Stromal cell of bone marrow (primary cell): ENCODE measurements around the gene SNU13.
"Not testable (repeated sequence)": the region's sequence is repeated elsewhere in the genome, so short reads cannot be mapped to it uniquely, and the experiment has no call there.

Experiments
- DNase-seq: peaks from one replicate; pipeline ENCODE4 v3.0.0-alpha.2; 2012; ENCODE audit warnings: low read depth

Gene SNU13

DNA sequence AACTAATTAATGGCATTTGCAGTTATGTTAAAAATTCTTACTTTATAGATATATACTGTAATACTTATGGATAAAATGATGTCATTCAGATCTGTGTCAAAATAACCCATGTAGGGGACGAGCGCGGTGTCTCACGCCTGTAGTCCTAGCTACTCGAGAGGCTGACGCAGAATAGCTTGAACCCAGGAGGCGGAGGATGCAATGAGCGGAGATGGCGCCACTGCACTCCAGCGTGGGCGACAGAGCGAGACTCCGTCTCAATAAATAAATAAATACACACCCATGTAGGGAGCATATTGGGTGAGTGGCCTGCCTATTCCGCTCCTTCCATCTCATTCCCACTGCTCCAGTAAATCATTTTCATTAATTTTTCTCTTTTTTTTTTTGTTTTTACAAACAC is 7.1 kb downstream of the SNU13 start:
- no peak for DNase-seq

DNA sequence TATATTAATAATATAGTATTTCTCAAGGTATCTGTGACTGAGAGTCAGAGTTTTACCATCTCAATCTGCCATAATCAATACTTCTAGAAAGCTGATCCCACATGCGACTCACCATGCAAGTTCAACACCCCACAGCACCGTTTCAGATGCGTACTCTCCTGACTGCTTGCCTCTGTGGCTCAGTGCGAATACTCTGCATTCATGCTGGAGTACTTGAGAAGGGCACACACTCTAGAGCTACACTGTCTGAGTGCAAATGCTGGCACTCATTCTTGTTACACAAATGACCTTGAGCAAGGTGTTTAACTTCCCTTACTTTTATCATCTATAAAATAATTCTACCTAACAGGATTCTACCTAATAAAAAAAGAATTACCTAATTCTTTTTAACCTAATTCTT is 12.5 kb downstream of the SNU13 start:
- no peak for DNase-seq

DNA sequence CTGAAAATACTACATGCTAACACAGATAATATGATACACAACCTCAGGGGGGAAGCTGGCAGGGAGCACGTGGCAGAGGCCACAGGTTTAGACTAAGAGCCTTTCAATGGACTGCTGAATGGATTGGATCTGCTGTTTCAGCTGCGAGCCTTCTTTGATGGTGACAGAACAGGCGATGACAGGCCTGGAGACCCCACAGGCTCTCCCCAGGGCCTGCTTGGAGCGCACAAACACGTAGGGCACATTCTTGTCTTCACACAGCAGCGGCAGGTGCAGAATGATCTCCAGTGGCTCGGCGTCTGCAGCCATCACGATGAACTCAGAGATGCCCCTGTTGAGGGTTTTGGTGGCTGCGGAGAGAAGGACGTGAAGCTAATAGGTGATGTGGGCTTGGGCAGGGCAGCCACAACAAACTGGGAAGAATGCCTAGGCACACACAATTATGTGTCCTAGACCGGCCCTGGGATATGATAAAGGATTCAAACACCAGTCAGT is 13.8 kb downstream of the SNU13 start:
- no peak for DNase-seq

DNA sequence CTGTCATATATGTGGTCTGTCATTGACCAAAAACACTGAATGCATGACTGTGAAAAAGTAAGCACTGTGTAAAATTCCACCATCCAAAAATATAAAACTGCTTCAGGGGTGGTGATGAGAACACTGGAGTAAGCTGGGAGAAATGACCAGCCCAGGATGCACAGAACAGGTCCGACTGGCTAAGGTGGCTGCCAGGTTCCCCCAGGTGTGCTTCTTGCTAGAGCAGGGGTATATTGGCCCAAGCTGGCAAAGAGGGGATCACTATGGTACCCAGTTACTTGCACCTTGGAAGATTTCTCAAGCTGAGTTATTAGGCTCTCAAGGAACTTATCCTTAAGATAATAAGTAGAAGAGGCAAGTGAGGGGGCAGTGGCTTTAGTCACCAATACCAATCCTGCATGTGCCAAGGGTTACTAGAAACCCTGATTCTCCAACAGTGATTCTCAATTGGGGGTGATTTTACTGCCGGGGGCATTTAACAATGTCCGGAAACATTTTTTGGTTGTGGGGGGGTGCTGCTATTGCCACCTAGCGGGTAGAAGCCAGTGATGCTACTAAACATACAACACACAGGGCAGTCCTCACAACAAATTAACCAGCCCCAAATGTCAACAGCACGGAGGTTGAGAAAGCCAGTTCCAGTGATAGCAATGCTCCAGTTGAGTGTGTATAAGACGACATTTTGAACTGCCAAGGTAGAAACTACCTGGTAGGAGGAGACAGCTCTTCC is 15.7 kb downstream of the SNU13 start:
- DNase-seq, result no peak

DNA sequence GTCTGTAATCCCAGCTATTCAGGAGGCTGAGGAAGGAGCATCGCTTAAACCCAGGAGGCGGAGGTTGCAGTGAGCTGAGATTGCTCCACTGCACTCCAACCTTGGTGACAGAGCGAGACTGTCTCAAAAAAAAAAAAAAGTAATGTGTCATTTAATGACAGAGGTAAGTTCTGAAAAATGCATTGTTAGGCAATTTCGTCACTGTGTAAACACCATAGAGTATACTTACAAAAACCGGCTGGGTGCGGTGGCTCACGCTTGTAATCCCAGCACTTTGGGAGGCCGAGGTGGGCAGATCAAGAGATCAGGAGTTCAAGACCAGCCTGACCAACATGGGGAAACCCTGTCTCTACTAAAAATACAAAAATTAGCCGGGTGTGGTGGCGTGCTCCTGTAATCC is 16.6 kb downstream of the SNU13 start:
- DNase-seq, result not testable (repeated sequence)

DNA sequence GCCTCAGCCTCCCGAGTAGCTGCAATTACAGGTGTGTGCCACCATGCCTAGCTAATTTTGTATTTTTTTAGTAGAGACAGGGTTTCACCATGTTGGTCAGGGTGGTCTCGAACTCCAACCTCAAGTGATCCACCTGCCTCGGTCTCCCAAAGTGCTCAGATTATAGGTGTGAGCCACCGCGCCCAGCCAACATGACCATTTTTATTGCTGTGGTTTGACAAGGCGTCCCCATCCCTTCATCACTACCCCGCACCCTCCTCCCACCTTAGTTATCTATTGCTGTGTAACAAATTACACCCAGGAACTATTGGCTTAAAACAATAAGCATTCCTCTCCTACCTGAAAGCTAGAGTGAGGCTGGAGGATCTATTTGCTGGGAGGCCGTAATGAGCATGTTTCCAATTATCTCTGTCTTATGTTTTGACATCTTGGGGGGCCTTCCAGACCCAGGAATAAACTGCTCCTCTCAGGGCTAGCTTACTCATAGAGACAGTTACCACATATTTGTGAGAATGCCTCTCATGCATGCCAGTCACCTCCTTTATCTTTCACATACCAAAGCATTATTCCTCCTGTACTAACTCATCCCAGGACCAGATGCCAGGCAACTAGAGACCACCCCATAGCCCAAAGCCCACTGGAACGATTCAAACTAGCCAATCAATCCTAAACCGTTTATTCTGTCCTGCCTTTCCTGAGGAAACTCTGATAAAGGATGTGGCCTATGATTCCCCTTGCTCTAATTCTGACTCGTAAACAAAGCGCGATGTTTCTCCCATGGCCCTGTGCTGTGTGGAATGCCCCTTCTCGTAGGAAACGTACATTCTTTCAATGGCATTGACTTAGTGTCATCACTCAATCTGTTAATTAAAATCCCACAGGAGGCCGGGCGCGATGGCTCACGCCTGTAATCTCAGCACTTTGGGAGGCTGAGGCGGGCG is 19.4 kb downstream of the SNU13 start:
- no peak for DNase-seq

DNA sequence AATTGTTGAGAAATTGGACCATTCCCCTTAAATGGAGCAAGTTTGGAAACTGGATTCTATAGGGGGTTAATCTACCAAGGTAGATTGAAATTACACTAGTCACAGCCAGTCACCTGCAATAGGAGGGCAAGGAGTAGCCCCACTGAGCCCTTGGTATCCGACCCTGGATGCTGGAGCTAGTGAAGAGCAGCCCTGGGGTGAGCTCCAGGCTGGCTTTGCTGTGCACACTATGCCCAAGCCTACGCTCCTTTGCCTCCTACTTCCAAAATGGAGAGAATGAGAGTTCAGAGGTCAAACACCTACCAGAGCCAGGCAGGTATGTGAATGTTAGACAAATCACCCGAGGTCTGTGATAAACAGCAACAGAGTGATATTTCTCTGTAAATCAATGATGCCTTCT is 23.7 kb downstream of the SNU13 start:
- DNase-seq, result no peak

DNA sequence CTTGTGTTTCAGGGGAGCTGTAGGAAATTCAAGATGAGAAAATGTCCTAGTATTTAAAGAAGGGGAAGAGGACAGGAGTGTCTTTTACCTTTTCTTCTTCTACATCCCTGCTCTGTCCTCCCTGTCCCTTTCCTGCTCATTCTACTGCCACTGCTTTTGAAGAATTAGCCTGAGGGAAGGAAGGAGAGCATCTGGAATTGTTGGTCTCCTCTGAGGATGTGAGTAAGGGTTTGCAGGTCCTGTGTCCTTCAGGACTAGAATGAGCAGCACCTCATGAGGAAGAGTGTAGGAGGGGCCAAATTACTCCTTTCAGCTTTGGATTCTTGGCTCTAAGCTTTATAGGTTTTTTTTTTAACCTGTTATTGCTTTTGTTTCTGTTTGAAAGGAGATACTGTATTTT is 24.2 kb downstream of the SNU13 start:
- DNase-seq, result no peak

DNA sequence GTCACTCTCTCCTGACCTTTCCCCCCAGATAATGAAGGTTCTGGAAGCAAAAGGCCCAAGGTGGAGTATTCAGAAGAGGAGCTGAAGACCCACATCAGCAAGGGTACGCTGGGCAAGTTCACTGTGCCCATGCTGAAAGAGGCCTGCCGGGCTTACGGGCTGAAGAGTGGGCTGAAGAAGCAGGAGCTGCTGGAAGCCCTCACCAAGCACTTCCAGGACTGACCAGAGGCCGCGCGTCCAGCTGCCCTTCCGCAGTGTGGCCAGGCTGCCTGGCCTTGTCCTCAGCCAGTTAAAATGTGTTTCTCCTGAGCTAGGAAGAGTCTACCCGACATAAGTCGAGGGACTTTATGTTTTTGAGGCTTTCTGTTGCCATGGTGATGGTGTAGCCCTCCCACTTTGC is 25.1 kb downstream of the SNU13 start:
- DNase-seq, result not testable (repeated sequence)

DNA sequence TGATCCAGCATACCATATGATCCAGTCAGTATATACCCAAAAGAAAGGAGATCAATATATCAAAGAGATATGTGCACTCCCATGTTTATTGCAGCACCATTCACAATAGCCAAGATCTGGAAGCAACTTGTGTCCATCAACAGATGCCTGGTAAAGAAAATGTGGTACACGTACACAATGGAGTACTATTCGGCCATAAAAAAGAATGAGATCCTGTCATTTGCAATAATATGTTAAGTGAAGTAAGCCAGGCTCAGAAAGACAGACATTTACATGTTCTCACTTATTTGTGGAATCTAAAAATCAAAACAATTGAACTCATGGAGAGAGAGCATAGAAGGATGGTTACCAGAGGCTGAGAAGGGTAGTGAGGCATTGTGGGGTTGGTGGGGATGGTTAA is 27.0 kb downstream of the SNU13 start:
- no peak for DNase-seq

DNA sequence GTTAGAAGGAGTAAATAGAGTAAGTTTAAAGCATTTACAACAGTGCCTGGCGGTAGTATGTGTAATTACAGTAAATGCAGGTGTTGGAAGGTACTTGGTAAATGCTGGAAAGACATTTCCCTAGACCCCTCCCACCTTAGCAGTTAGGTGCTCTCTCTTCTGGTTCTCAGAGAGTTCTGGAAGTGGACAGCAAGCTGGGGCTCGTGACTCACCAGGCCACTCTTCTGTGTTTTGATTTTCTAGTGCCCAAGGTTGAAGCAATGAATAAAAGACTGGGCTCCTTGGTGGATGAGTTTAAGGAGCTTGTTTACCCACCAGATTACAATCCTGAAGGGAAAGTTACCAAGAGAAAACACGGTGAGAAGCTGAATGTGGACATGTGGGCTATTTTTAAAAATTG is 27.6 kb downstream of the SNU13 start:
- DNase-seq, result no peak

DNA sequence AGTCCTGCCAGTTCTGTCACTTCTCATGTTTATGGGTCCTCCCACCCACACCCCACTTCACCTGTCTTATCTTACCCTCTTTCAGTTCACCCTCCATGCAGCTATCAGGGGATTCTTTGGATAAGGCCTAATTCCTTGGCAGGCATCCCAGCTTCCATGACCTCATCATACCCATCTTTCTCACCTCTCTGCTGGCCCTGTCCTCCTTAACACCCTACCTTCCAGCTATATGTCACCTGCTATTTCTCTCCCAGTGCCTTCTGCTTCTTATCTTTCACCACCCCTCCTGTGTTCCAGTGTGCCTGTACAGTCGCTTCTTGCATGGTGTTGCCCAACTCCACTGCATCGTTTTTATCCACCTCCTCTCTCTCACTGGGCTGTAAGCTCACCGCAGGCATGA is 28.3 kb downstream of the SNU13 start:
- DNase-seq, result no peak

DNA sequence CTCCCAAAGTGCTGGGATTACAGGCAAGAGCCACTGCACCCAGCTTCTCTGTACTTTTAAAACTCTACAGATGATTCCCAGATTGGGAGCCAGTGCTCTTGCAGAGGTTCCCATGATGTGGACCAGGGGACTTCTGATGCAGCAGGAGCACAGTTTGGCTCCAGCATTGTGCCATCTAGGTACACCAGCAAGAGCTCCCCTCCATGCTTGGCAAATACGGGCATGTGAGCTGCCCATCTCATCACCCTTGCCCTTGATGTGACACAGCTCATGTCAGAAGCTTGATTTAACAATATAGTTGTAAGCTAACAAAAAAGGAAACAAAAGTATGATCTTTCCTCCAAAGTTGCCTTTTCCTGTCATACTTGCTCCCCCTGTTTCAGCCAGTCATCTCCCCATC is 28.7 kb downstream of the SNU13 start:
- no peak for DNase-seq

DNA sequence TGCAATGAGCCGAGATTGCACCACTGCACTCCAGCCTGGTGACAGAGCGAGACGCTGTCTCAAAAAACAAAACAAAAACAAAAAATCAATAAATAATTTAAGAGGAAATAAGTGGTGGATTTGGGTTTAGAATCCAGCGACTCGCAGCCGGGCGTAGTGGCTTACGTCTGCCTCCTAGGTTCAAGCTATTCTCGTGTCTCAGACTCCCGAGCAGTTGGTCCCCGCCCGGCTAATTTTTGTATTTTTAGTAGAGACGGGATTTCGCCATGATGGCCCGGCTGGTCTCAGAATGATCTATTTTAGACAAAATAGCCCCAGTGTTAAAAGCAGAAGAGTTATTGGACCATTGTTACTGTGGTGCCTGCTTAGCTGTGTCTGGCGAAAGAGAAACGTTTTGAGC is 29.8 kb downstream of the SNU13 start:
- no peak for DNase-seq

DNA sequence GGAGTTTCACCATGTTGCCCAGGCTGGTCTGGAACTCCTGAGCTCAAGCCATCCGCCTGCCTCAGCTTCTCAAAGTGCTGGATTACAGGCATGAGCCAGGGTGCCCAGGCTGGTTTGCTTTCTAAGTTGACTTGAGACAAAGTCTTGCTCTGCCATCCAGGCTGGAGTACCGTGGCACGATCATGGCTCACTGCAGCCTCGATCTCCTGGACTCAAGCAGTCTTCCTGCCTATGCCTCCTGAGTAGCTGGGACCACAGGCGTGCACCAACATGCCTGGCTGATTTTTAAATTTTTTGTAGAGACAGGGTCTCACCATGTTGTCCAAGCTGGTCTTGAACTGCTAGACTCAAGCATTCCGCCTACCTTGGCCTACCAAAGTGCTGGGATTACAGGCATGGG is 31.0 kb downstream of the SNU13 start:
- no peak for DNase-seq

DNA sequence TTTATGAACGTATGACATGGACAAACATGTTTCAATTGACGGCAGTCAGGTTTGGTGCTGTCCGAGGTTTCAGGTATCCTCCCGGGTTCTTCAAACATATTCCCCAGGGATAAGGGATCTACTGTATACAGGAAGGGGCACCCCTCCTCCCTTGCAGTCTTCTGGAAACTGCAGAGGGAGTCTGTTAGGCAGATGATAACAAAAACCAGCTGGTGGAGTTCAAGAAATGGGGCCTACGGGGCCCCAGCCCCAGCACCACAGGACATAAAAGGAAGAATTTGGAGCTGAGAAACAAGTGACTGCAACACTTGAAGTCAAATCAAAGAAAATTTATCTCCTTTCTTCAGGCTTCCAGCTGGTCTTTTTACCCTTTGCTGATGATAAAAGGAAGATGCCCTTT is 32.1 kb downstream of the SNU13 start:
- no peak for DNase-seq

DNA sequence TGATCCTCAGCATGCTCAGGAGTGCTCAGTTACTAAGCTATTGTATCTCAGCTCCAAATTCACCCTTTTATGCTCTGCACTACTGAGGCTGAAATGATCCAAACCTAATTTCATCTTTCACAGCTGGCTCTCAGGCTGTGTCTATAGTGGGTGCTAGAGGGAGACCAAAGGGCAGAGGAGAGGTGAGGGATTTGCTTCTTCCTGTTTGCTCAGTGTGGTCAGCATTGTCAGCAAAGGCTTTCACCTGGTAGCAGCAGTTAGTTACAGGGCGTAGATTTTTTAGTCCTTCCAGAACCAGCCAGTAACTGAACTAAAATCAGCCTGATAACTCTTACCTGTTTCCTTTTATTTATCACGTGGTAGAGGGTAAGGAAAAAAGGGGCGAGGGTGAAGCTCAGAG is 34.3 kb downstream of the SNU13 start:
- DNase-seq, result no peak

DNA sequence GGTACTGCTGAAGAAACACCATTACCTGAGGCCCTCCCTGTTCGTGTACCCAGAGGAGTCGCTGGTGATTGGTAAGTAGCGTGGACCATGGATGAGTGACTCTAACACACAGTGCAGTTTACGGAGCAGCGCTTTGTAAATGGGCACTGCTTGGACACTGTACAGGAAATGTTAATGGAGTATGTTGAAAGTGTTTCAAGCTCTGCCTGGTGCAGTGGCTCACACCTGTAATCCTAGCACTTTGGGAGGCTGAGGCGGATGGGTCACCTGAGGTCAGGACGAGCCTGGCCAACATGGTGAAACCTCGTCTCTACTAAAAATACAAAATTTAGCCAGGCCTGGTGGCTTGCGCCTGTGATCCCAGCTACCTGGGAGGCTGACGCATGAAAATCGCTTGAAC is 37.8 kb downstream of the SNU13 start:
- DNase-seq, result no peak

DNA sequence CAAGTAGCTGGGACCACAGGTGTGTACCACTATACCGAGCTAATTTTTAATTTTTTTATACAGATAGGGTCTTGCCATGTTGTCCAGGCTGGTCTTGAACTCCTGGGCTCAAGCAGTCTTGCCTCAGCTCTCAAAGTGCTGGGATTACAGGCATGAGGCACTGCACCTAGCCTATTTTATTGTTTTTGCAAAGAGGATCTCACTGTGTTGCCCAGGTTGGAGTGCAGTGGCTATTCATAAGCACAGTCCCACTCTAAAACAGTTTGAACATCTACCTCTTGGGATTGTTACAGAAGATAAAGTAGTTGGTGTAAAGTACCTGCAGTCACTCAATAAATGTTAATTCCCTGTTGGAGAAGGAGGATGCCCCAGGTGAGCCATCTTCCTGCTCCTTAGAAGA is 38.4 kb downstream of the SNU13 start:
- DNase-seq, result no peak

DNA sequence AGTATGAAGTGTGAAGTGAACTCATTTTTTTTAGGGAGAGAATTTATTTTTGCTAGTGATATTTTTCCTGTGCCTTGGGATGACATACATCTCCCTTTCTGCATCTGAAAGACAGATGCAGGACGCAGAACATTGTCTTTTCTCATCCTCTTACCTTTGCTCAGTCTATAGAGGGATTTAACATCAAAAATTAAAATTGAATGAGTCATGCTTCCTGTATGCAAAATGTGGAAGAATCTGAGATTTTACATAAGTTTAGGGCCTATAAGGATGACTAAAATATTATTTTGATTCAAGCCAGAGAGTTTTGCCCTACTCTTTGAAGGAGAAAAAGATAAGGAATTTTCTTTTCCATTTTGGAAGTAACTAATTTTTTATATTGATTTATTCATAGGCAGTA is 40.2 kb downstream of the SNU13 start:
- DNase-seq, result no peak

DNA sequence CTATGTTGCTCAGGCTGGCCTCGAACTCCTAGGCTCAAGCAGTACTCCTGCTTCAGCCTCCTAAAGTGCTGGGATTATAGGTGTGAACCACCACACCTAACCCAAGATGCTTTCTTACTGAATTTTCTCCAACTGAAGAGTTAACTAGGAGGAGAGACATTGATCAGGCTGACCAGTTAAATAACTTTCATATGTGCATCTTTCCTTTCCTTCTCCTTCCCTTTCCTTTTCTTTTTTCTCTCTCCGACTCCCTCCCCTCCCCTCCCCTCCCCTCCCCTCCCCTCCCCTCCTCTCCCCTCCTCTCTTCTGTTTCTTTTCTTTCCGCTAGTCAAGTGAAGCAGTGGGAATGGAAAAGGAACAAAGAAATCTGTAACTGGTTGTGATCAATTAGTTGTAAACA is 40.9 kb downstream of the SNU13 start:
- no peak for DNase-seq

DNA sequence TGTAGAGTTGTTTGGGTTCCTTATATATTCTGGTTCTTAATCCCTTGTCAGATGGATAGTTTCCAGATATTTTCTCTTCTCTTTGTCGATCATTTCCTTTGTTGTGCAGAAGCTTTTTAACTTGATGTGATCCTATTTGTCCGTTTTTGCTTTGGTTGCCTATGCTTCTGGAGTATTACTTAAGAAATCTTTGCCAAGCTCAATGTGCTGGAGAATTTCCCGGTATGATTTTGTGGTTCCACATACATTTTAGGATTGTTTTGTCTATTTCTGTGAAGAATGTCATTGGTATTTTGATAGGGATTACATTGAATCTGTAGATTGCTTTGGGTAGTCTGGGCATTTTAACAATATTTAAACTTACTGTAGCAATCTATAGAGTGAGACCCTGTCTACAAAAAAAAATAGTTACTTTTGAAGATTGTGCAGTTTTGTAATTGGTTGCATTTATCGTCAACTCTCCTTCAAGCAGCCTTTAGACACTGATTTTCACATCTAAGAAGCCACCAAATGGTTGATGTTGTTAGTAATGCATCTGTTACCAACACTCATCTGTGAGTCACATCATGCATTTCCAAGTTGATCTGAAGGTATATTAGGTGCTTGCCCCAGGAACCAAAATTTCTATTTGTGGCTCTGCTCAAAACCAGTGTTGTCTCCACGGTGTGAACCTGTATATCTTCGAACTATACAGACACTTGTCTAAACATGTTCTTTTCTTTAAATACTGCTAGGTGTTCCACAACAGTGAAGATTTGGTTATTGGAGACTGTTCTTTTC is 46.1 kb downstream of the SNU13 start:
- DNase-seq, result no peak

DNA sequence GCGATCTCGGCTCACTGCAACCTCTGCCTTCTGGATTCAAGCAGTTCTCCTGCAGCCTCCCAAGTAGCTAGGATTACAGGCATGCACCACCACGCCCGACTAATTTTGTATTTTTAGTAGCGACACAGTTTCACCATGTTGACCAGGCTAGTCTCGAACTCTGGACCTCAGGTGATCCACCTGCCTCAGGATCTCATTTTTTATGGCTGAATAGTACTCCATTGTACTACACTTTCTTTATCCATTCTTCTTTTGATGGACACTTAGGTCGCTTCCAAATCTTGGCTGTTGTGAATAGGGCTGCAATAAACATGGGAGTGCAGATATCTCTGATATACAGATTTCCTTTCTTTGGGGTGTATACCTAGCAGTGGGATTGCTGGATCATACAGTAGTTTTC is 46.8 kb downstream of the SNU13 start:
- no peak for DNase-seq
